ENCODE results near the gene C9orf152.
"Not testable (repeated sequence)": the region's sequence is repeated elsewhere in the genome, so short reads cannot be mapped to it uniquely, and the experiment has no call there.

C9orf152 gene

GRCh38 chr9:110252509-110253139, 44.7 kb upstream of the C9orf152 start:
- Histone ChIP-seq H3K4me2 (ENCODE audit: insufficient read depth, low read length) (peak overlapping the region; percentile 80; the same call in 1 of the 2 replicates), H3K79me2 (ENCODE audit: insufficient read depth, low read length) (peaks cover 86% of the 10 kb centered on the region), H4K20me1 (ENCODE audit: insufficient read depth, low read length) (peaks cover 59% of the 10 kb centered on the region)

GRCh38 chr9:110251770-110252169, 43.8 kb upstream of the C9orf152 start:
- Histone ChIP-seq H4K20me1 (ENCODE audit: insufficient read depth, low read length) (peaks cover 59% of the 10 kb centered on the region), H3K79me2 (ENCODE audit: insufficient read depth, low read length) (peaks cover 90% of the 10 kb centered on the region), H3K36me3 (ENCODE audit: insufficient read depth, low read length) (peaks cover 50% of the 10 kb centered on the region), H3K4me1 (ENCODE audit: insufficient read depth, low read length) (peaks cover 35% of the 10 kb centered on the region)
- H2AFZ ChIP-seq (ENCODE audit: low read depth, low read length); H3K27me3 ChIP-seq (ENCODE audit: insufficient read depth, low read length, poor library complexity); ATAC-seq (ENCODE audit: insufficient read depth, low read depth); H3K9me3 ChIP-seq (ENCODE audit: insufficient read depth, low read length, severe bottlenecking); H3K27ac ChIP-seq (ENCODE audit: low read length); H3K9ac ChIP-seq (ENCODE audit: low read depth, low read length); DNase-seq; H3K4me2 ChIP-seq (ENCODE audit: insufficient read depth, low read length); H3K4me3 ChIP-seq (ENCODE audit: low read depth in 1 of 2, low read length in 2 of 2): not testable (repeated sequence)

More at GRCh38 chr9:110252509-110253139, 44.7 kb upstream of the C9orf152 start:
- TF ChIP-seq EZH2 (IDR thresholded peaks at IDR 0.05; ENCODE audit: borderline replicate concordance, low read depth, low read length, severe bottlenecking) (no peak), CTCF (IDR thresholded peaks at IDR 0.05; ENCODE audit: borderline replicate concordance, extremely low read depth, low read length, poor library complexity, severe bottlenecking) (no peak)
- DNase-seq = no peak
- Histone ChIP-seq H3K4me3 (ENCODE audit: low read depth in 1 of 2, low read length in 2 of 2) (no peak overlapping the region; a peak in 1 of 4 replicates), H3K27me3 (ENCODE audit: insufficient read depth, low read length, poor library complexity) (no peaks in the 10 kb centered on the region), H3K9ac (ENCODE audit: low read depth, low read length) (no peak overlapping the region), H2AFZ (ENCODE audit: low read depth, low read length) (no peak overlapping the region), H3K36me3 (ENCODE audit: insufficient read depth, low read length) (peaks cover 42% of the 10 kb centered on the region), H3K9me3 (ENCODE audit: insufficient read depth, low read length, severe bottlenecking) (no peaks in the 10 kb centered on the region), H3K4me1 (ENCODE audit: insufficient read depth, low read length) (peaks cover 44% of the 10 kb centered on the region), H3K27ac (ENCODE audit: low read length) (no peak overlapping the region)
- no peak for ATAC-seq (ENCODE audit: insufficient read depth, low read depth)

GRCh38 chr9:110251212-110251611, 43.3 kb upstream of the C9orf152 start:
- Histone ChIP-seq H4K20me1 (ENCODE audit: insufficient read depth, low read length) (peaks cover 64% of the 10 kb centered on the region), H3K79me2 (ENCODE audit: insufficient read depth, low read length) (peaks cover 92% of the 10 kb centered on the region), H3K27me3 (ENCODE audit: insufficient read depth, low read length, poor library complexity) (no peaks in the 10 kb centered on the region), H3K9ac (ENCODE audit: low read depth, low read length) (no peak overlapping the region), H3K4me2 (ENCODE audit: insufficient read depth, low read length) (no peak overlapping the region), H3K4me1 (ENCODE audit: insufficient read depth, low read length) (peaks cover 34% of the 10 kb centered on the region), H3K4me3 (ENCODE audit: low read depth in 1 of 2, low read length in 2 of 2) (no peak overlapping the region), H3K36me3 (ENCODE audit: insufficient read depth, low read length) (peaks cover 55% of the 10 kb centered on the region), H3K27ac (ENCODE audit: low read length) (no peak overlapping the region), H3K9me3 (ENCODE audit: insufficient read depth, low read length, severe bottlenecking) (no peaks in the 10 kb centered on the region), H2AFZ (ENCODE audit: low read depth, low read length) (no peak overlapping the region)
- no peak for TF ChIP-seq CTCF (IDR thresholded peaks at IDR 0.05; ENCODE audit: borderline replicate concordance, extremely low read depth, low read length, poor library complexity, severe bottlenecking)
- no peak for TF ChIP-seq EZH2 (IDR thresholded peaks at IDR 0.05; ENCODE audit: borderline replicate concordance, low read depth, low read length, severe bottlenecking)
- ATAC-seq (ENCODE audit: insufficient read depth, low read depth) = no peak
- DNase-seq = no peak

- no peak for TF ChIP-seq CTCF (IDR thresholded peaks at IDR 0.05; ENCODE audit: borderline replicate concordance, extremely low read depth, low read length, poor library complexity, severe bottlenecking)
- no peak for TF ChIP-seq EZH2 (IDR thresholded peaks at IDR 0.05; ENCODE audit: borderline replicate concordance, low read depth, low read length, severe bottlenecking)
- Histone ChIP-seq H3K36me3 (ENCODE audit: insufficient read depth, low read length) (peaks cover 63% of the 10 kb centered on the region), H3K9ac (ENCODE audit: low read depth, low read length) (no peak overlapping the region), H3K9me3 (ENCODE audit: insufficient read depth, low read length, severe bottlenecking) (no peaks in the 10 kb centered on the region), H3K4me3 (ENCODE audit: low read depth in 1 of 2, low read length in 2 of 2) (no peak overlapping the region), H2AFZ (ENCODE audit: low read depth, low read length) (no peak overlapping the region), H4K20me1 (ENCODE audit: insufficient read depth, low read length) (peaks cover 54% of the 10 kb centered on the region), H3K4me2 (ENCODE audit: insufficient read depth, low read length) (no peak overlapping the region), H3K4me1 (ENCODE audit: insufficient read depth, low read length) (peaks cover 28% of the 10 kb centered on the region), H3K27me3 (ENCODE audit: insufficient read depth, low read length, poor library complexity) (no peaks in the 10 kb centered on the region), H3K27ac (ENCODE audit: low read length) (no peak overlapping the region), H3K79me2 (ENCODE audit: insufficient read depth, low read length) (peaks cover 78% of the 10 kb centered on the region)
- no peak for DNase-seq
- no peak for ATAC-seq (ENCODE audit: insufficient read depth, low read depth)
Observed at GRCh38 chr9:110249603-110250002, 41.6 kb upstream of the C9orf152 start.

Data from DND-41 (cell line).